GM12872 (cell line): Measurements from ENCODE around the gene SPIN1.

Experiments
- TF ChIP-seq, protein P1 (sequence below): IDR thresholded peaks from 3 replicates; pipeline ENCODE4 v1.5.1; 2011; ENCODE audit warnings: low read depth, mild to moderate bottlenecking, low read length, moderate library complexity; ENCODE audit not compliant: insufficient read depth

Gene SPIN1

DNA sequence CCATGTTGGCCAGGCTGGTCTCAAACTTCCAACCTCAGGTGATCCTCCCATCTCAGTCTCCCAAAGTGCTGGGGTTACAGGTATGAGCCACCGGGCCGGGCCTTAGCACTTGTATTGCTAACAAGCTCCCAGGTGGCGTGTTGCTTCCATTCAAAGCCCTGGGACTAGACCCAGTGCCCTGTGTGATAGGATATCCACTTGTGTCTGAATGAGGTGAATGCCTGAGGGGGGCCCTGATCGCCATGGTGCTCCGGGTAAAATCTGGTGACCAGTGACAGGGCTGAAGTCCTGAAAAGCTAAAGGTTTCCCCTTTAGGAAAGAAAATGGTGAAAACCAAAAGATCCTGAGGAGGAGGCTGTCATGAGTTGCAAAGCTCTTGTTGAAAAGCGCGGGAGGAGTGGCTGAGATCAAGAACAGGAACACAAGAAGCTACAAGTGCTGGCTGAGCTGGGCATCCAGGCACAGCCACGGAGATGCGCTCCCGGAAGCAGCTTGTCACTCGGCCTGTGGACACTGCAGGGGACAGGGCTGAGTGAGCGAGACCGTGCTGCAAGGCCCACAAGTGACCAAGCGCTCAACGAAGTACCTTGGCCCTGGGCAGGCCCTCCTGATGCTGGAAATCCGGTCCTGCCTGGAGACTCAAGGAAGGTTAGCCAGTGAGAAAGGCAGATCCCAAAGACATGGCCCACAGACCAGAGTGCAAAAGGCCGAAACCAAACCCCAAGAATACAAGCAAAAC, 106.9 kb downstream of the SPIN1 start:
- TF ChIP-seq, protein P1, sequence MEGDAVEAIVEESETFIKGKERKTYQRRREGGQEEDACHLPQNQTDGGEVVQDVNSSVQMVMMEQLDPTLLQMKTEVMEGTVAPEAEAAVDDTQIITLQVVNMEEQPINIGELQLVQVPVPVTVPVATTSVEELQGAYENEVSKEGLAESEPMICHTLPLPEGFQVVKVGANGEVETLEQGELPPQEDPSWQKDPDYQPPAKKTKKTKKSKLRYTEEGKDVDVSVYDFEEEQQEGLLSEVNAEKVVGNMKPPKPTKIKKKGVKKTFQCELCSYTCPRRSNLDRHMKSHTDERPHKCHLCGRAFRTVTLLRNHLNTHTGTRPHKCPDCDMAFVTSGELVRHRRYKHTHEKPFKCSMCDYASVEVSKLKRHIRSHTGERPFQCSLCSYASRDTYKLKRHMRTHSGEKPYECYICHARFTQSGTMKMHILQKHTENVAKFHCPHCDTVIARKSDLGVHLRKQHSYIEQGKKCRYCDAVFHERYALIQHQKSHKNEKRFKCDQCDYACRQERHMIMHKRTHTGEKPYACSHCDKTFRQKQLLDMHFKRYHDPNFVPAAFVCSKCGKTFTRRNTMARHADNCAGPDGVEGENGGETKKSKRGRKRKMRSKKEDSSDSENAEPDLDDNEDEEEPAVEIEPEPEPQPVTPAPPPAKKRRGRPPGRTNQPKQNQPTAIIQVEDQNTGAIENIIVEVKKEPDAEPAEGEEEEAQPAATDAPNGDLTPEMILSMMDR: no peak

DNA sequence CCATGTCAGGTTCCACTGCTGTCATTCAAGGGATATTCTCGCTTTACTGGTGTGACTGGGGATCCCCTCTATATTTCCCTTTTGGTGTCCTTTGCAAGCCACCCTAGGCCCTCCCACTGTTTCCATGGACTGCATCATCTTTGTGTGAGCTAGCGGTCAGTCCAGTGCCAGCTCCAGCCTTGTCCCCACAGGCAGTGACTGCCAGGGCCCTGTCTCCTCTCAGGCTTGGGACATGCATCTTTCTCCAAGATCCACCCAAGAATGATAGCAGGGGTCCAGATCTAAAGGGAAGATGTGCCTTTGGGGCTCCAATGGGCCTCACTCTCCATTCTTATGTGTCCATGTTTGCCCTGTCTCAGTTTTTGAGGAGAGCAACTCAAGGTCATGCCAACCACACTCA, 109.0 kb downstream of the SPIN1 start:
- TF ChIP-seq, protein P1: no peak

DNA sequence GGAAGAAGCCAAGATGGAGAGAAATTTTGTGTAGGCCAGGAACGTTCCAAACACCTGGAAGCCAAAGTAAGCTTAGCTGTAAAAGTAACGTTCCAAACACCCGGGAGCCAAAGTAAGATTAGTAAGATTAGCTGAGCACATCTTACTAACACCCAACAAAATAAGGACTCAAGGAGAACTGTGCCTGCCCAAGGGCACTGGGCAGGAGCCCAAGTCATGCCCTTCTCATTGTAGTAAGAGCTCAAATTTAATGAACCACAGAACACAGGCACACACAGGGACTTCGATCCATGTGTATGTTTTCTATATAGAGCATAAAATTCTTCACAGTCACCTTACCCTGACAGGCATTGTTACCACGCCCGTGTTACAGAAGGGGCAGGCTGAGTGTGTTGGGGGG, 110.6 kb downstream of the SPIN1 start:
- TF ChIP-seq, protein P1: no peak

DNA sequence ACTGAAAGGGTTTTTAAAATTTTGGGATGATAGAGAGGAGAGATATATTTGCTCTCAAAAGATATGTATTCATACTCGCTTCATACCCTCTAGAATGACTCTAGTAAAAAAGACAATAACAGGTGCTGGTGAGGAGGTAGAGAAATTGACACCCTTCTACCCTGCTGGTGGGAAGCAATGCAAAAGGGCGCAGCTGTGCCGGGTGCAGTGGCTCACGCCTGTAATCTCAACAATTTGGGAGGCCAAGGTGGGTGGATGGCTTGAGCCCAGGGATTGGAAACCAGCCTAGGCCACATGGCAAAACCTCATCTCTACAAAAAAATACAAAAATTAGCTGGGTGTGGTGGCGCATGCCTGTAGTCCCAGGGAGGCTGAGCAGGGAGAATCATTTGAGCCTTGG, 112.8 kb downstream of the SPIN1 start:
- TF ChIP-seq, protein P1: no peak

GRCh38 chr9:88502552-88503034, 114.3 kb downstream of the SPIN1 start:
- TF ChIP-seq, protein P1: no peak

GRCh38 chr9:88503081-88503844, 115.0 kb downstream of the SPIN1 start:
- TF ChIP-seq, protein P1: no peak
